GM18909 (cell line): Measurements from ENCODE around the gene OPN3.

Experiments
- ATAC-seq: cut with Tn5 transposase; IDR thresholded peaks from one replicate; pipeline ENCODE4 v1.9.1; 2021; ENCODE audit warnings: mild to moderate bottlenecking; ENCODE audit not compliant: unreplicated experiment, poor library complexity

The OPN3 gene

DNA sequence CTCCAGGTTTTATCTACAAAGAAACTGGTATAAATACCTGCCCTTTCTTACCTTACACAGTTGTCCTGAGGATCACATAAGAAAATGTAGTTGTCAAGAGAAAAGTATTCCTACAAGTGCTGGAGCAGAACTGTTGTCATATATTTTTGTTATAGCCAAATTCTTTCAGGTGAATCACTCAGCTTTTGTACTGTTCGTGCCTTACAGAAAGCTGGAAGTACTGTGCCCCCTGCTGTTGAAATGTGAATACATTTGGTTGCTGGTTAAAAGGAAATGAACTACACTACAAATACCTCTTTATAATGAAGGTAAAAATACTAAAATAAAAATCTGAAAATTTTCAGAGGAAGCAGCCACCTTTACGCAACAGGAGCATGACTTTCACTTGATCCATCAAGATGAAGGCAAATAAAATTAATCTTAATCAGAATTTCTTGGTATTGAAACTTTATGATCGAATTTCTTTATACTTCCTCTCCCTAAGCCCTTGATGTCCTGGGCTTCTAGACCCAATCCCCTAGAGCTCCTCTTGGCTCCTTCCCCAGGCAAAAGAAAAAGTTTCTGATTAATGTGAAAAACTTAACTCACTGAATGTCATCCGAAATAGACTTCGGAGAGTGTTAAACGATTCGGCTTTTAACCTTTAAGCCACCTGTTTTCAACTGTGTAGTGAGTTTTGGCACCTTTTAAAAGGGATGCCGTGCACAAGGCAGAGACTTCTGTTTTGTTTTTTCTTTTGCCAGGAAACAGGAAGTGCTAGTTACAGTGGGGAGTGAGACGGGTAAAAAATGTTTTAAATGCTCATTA is 12.5 kb downstream of the OPN3 start:
- peak; percentile 78 for ATAC-seq

GRCh38 chr1:241624935-241625334 is 15.2 kb downstream of the OPN3 start:
- ATAC-seq: no peak

DNA sequence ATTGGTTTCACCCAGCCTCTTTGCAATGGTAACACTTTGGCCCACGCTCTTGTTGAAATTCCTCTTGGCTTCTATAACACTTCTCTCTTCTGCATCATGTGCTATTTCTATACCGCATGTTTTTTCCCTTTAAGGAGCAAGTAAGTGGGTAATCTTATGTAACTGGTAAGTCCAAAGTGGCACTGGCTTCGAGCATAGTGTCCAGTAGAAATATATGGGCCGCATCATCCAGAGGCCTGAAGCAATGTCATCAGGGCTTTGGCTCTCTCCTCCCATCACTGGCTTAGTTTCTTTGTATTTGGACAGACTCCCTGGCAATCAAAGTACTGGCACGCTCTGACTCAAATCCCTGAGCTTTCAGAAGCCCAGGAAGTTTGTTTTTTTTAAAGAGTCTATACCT is 17.5 kb downstream of the OPN3 start:
- ATAC-seq: no peak

DNA sequence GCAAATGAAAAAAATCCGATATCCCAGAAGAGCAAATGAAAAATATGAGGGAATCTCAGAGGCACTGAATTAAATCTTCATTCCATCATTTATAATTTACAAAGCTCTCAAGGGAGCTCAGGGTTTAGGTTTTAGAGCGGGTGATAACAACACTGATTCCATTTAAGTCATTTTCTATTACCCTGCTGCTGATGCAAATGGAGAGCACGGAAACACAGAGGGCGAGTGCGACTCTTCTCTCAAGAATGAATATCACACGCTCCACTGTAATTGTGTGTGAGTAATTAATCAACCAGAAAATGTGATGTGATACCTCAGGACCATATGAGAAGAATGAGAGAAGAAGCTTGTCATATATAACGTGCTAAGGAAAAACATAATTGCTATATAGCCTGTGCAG is 22.7 kb downstream of the OPN3 start:
- no peak for ATAC-seq

GRCh38 chr1:241615043-241615974 is 24.9 kb downstream of the OPN3 start:
- ATAC-seq: no peak

DNA sequence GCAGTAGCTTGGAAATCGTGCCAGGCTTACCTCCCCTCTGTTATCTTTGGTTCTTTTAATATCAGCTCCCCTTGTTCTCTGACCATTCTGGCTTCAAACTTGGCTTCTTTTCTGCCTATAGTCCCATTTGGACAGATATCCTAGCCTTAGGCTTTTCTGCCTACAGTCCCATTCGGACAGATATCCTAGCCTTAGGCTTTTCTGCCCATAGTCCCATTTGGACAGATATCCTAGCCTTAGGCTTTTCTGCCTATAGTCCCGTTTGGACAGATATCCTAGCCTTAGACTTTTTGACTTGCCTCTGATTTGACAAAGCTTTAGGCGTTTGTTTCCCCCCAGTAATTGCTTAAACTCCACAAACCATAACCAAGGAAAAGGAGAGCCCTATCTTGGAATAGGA is 25.6 kb downstream of the OPN3 start:
- no peak for ATAC-seq

GRCh38 chr1:241614144-241614543 is 26.0 kb downstream of the OPN3 start:
- ATAC-seq: no peak

GRCh38 chr1:241612533-241613477 is 27.4 kb downstream of the OPN3 start:
- ATAC-seq: no peak

- ATAC-seq: no peak
Observed at GRCh38 chr1:241611736-241612135, 28.4 kb downstream of the OPN3 start.

- peak; percentile 94 for ATAC-seq
Observed at GRCh38 chr1:241611063-241611462, 29.1 kb downstream of the OPN3 start.

- no peak for ATAC-seq
Observed at GRCh38 chr1:241610056-241610815, 29.9 kb downstream of the OPN3 start.

DNA sequence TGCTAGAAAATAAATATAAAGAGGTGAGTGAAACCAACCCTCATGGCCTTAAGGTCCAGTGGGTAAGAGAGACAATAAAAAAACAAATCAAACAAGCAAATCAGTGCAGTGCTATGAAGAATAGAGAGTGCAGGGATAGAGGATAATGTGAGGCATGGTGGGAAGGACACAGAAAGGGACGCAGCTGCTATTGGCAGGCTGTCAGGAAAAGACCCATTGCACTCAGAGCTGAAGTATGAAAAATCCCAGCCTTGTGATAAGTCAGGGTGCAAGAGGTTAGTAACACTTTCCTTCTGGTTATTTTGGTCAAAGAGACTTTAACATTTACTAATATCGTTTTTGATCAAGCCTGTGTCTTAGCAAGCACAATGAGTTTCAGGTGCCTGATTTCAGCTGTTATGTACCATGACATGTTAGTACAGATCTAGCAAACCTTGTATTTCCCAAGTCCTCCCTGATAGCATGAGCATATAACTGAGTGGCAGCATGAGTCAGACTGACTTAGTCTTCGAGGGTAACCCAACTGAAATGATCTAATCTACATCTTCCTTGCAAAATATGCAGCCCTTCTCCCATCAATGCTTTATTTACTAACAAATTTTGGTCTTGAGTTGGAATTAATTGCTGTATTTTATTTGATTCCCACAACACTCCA is 31.7 kb downstream of the OPN3 start:
- ATAC-seq: no peak

DNA sequence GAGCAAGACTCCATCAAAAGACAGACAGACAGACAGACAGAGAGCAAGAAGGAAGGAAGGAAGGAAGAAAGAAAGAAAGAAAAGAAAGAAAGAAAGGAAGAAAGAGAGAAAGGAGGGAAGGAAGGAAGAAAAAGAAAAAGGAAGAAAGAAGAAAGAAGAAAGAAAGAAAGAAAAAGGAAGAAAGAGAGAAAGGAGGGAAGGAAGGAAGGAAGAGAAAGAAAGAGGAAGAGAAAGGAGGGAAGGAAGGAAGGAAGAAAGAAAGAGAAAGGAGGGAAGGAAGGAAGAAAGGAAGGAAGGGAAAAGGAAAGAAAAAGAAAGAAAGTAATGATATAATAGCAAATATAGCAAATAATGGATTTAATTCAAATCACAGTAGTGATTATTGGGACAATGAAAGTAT is 32.7 kb downstream of the OPN3 start:
- no peak for ATAC-seq

DNA sequence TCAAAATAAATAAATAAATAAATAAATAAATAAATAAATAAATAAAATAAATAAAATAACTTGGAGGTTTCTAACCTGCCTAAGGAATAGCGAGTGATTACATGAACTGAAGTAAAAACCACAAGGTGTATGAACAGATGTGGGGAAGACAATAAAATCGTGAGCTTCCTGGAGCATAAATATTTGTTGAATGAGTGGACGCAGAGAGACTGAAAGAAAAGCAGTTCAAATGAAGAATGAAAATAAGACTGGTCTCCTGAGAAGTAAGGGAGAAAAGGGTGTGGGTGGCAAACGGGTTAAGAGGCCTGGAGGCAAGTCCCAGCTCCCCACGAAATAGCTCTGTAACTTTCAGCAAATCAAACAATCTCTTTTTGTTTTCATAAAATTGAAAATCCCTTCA is 33.6 kb downstream of the OPN3 start:
- no peak for ATAC-seq

DNA sequence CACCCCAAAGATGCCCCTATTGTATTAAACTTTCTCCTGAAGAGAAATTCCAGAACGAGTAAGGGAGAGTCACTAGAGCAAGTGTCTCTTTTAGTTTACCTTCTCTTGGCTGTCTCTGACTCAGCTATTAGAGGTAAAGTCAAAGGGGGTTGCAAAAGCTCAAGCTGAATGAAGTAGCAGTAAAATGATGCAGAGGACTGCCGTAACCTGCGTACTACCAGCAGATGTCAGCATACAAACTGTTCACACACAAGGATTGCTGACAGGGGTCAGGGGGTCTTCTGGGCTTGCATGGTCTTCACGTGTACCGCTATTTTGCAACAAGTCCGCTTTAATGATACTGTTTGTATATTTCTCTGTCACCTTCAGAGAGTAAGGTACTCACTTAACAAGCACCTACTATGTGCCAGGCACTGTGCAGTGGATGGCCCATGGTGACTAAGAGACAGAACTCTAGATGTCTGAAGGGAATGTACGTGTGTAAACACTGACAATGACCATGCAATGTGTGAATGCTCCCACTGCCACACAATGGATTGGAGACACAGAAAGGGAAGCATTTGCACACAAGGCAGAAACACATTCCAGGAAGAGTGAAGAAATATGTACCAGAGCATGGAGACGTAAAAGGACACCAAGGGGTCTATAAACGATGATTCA is 34.9 kb downstream of the OPN3 start:
- no peak for ATAC-seq

DNA sequence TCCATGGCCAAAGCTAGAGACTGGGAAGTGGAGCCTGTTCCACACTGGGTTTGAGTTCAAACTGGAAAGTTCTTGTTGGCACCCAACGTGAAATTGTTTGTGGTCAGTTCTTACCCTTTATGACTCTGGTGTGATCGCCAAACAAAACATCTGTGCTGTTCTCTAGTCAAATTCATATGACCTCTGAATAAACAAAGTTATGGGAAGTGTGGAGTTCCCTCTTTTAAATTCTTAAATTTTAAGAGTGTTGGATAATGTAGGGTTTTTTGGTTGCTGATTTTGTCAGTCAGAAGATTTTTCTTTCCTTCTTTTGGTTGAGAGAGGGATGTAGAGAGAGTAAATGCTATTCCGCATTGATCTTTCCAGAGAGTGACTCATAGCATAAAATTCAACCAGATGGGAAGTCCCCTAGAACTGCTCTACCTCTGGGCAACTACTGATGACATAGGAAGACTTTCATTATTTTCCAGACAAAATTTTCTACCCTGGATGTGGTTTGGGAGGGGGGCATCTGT is 36.4 kb downstream of the OPN3 start:
- no peak for ATAC-seq

GRCh38 chr1:241600496-241600901 is 39.7 kb downstream of the OPN3 start:
- peak; percentile 81 for ATAC-seq

GRCh38 chr1:241598249-241598648 is 41.9 kb downstream of the OPN3 start:
- peak; percentile 50 for ATAC-seq
